OCI-LY1 (cell line): ENCODE data around the gene CLCNKB.

Experiments used
- CTCF ChIP-seq: fragments of 200-600 bp; sonication (generic), shearing (Covaris generic); IDR thresholded peaks from 2 replicates; pipeline ENCODE4 v1.5.1; 2017; ENCODE audit warnings: mild to moderate bottlenecking, antibody characterized with exemption, low read length, moderate library complexity, mixed read lengths
- EZH2 ChIP-seq: fragments of 200-600 bp; sonication (generic), shearing (Covaris generic); IDR thresholded peaks from 2 replicates; pipeline ENCODE4 v1.8.0; 2017; ENCODE audit warnings: borderline replicate concordance, mixed run types, mild to moderate bottlenecking, antibody characterized with exemption, low read length, moderate library complexity, mixed read lengths

- TF ChIP-seq CTCF = no peak
- TF ChIP-seq EZH2 = no peak
These were observed 23.7 kb downstream of the CLCNKB start for GRCh38 chr1:16067127-16067768.
